GM04504 (cell line): Measurements from ENCODE around the gene RNF145.
A peak's percentile ranks its signal among the peaks of the same experiment; 100 is the strongest.
"Not testable (repeated sequence)": the region's sequence is repeated elsewhere in the genome, so short reads cannot be mapped to it uniquely, and the experiment has no call there.

ENCODE experiments used
- DNase-seq: peaks from one replicate; pipeline ENCODE4 v3.0.0-alpha.2; 2012; ENCODE audit warnings: low read depth

The RNF145 gene

DNA sequence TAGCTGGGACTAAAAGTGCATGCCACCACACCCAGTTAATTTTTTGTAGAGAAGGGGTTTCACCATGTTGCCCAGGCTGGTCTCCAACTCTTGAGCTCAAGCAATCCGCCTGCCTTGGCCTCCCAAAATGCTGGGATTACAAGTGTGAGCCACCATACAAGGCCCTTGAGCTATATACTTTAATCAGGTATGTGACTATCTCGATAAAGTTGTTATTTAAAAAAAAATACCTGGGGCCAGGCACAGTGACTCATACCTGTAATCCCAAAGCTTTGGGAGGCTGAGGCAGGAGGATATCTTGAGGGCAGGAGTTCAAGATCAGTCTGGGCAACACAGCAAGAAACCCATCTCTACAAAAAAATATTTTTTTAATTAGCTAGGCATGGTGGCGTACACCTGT, 19.2 kb downstream of the RNF145 start:
- DNase-seq, result no peak

DNA sequence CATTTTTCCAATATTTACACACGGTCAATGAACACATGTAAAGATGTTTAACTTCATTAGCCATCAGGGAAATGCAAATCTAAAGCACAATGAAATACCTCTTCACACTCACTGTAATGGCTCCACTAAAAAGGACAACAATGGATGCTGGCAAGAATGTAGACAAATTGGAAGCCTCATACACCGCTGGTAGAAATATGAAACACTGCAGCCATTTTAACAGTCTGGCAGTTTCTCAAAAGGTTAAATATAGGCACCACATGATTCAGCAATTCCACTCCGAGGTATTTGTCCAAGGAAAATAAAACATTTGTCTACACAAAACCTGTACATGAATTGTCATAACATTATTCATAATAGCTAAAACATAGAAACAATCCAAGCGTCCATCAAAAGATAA, 20.0 kb downstream of the RNF145 start:
- DNase-seq, result no peak

DNA sequence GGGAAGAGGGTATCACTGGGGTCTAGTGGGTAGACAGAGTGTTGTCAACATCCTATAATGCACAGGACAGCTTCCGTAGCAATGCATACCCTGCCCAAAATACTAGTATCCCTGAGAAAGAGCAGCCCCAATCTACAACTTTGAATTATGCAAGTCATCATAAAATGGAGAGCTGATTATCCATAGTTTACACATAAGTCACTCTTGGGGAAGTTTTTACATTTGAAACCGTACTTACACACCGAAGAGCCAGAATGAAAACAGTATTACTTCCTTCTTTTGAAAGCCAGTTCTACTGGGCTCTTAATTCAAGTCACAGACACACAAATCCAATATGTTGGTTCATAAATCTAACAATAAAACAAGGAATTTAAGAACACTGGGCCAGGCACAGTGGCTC, 21.6 kb downstream of the RNF145 start:
- DNase-seq, result no peak

DNA sequence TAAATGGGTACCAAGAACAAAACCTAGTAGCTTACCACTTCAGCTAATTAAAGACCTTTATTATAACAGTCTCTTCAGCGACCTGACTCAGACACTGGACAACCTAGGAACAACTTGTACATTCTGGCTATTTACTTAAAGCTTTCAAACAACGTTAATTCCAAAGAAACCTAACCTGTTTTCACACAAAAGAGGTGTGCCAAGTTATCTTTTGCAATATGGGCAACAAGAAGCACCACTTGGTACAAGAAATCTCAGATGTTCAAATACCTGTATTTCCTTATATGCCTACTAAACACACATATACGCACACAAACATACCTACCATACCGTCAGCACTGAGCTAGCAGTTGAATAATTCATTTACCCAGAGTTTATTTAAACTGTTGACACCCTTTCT, 23.0 kb downstream of the RNF145 start:
- no peak for DNase-seq

DNA sequence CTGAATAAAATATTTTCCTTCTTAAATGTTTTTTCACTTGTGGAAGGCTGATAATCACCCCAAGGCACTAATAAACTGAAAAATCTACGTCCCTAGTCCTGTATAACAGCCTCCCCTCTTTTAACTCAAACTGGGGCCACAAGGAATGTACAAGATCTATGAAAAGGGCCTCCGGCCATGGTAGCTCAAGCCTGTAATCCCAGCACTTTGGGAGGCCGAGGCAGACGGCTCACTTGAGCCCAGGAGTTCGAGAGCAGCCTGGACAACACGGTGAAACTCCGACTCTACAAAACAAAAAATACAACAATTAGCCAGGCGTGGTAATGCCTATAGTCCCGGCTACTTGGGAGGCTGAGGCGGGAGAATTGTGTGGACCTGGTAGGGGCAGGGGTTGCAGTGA, 23.6 kb downstream of the RNF145 start:
- no peak for DNase-seq

DNA sequence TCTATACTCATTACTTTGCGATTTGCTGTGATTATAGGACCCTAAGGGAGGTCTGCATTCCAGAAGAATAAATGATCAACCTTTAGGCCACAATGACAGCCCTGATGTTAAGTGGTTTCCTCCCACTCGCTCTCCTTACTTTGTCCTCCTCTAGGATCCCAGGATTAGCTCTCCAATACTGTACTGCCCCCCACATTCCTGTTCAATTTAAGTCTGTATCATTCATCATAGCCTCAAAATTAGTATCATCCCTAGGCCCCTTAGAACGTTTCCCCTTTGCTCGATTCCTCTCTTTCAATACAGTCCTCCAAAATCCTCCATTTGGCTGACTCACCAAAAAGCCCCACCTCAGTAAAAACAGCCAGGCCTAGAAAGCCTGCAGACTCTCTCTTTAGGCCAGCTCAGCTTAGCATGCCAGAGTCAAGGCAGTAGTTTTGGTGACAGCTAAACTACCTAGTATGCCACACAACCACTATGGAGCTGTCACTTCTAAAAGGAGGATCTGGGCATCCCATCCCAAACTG, 24.4 kb downstream of the RNF145 start:
- DNase-seq, result no peak

DNA sequence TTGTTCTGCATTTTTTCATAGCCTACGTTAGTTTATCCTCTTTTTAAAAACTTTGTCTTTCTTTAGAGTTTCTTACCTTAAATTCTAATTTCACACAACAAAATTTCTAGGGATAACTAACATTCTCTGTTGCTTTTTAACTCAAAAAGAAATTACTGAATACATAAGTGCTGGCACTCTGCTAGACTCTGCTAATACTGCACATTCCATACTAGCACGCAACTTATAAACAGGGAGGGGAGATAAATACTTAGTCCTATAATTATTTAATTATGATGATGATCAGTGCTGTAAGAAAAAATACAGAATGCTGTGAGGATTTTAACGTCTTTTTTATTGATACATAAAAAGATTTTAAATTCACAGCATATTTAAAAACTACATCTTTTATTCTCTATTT, 25.1 kb downstream of the RNF145 start:
- no peak for DNase-seq

DNA sequence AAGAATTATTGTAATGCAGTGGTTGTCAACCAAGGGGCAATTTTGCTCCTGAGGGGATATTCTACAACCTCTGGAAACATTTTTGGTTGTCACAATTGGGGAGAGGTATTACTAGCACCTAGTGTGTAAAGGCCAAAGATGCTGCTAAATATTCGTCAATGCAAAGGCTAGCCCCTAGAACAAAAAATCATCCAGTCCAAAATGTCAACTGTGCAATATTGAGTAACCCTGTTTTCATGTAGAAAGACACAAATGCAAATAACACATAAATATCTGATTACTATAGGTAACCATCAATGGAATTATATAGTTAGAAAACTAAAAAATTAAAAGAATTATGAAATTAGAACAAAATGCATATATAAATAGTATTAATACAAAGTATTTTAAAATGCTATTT, 26.1 kb downstream of the RNF145 start:
- DNase-seq, result no peak

DNA sequence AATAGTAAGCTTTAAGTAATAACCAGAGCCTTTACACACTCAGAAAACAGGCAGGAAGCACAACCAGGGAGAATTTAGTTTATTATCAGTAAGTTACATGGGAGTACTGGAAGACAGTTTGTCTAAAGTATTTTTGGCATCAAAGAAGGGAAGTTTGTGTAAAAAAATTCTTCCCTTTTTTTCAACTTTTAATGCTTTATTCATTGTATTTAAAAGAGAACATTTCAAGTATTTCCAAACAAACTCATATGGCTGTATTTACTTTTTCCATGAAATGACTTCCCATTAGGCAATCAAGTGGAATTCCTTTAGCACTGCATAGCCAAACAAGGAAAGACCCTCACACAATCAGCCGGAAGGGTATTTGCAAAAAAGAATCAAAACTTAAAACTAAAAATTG, 26.7 kb downstream of the RNF145 start:
- DNase-seq, result no peak

DNA sequence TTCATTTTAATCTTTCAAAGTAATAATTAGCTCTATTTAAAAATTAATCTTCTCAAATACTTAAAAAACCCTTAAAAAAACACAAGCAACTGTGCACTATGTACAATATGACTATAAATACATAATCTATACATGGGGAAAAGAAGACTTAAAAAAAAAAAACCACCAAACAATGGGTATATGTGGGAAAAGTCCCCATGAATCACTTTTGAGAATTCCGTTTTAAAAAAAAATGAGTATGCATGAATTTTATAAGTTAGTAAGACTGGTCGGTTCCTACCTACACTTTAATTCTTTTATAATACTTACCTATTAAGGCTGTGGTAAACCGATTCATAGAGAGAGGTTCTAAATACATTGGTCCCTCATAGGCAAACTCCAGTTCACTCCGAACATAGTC, 27.7 kb downstream of the RNF145 start:
- DNase-seq, result no peak

DNA sequence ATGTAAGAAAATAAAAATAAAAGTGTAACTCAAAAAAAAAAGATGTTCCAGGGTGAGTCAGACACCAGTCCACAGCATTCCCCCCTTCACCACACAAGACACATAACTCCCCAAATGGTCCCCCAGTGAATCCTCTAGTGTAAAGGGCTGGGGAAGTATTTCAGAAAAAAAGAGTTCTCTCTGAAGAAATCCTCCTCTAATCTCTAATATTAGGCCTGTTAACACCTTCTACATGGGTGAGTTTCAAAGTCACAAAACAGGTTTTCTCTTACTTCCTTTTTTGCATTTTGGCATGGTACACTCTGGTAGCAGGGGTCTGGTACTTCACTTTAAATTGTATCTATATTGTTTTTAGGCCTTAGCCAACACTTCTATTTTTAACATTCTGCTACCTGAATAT, 28.2 kb downstream of the RNF145 start:
- DNase-seq, result no peak

DNA sequence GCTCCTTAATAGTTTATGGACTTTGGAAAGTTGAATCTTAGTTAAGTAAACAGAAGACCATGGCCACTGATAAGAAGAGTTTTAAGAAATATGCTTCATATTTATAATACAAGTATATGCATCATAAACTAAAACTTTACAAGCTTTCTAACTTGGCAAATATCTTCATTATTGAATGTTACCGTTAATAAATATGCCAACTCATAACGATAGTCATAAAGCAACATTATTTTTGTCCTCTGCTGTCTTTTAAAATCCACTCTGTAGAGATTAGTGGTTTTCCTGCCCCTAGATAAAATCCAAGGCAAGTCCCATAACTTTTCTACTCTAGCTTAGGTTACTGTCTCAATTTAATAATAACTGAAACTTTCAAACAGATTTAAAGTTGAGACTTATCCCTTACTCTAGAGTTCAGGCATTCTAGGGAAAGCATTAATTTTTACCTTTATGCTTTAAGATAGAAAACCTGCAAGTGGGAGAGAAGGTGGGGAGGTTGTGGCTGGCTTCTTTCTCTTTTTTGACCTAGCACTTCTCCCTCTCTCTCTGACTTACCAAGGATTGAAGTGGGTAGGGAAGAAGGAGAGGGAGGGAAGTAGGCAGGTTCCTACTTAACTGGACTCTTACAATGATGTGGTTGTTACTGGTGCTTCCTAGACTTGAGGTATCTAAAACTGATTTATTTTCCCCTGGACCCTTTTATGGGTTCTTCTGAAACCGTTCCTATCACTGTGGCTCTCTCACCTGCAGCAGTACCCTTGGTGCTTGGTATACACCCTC, 29.6 kb downstream of the RNF145 start:
- DNase-seq, result no peak

DNA sequence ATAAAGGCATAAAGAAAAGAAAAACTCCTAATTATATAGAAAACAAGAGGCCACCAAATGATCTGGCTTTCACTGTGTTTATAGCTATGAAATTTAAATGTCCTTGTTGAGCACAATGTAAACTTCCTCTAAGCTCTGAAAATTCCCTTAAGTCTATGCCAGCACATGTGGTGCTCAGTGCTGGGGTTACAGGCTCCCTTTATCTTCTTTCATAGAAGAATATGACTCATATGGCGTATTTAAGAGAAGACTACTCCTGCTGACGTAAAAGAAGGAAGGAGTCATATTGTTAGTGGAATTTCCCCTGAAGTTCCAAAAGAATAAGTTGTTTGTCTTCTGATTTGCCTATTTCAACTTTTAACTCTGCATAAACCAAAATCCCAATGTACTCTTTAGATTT, 30.4 kb downstream of the RNF145 start:
- peak; percentile 75 for DNase-seq

DNA sequence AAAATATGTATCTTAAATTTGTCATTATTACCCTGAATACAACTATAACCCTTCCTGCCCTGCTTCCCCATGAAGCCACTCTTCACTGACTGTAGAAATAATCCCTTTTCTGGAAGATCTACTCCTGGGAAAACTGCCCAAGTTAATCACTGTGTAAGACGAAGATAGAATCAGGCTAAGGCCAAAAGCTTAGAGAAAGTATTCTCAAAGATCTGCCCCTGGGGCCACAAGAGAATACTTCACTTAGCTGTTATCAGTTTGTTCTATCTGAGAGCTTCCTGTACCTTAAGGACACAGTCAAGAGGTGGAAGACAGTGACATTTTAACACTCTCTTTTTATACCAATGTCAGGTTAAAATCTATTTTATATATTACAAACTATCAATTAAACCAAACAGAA, 33.8 kb downstream of the RNF145 start:
- no peak for DNase-seq

DNA sequence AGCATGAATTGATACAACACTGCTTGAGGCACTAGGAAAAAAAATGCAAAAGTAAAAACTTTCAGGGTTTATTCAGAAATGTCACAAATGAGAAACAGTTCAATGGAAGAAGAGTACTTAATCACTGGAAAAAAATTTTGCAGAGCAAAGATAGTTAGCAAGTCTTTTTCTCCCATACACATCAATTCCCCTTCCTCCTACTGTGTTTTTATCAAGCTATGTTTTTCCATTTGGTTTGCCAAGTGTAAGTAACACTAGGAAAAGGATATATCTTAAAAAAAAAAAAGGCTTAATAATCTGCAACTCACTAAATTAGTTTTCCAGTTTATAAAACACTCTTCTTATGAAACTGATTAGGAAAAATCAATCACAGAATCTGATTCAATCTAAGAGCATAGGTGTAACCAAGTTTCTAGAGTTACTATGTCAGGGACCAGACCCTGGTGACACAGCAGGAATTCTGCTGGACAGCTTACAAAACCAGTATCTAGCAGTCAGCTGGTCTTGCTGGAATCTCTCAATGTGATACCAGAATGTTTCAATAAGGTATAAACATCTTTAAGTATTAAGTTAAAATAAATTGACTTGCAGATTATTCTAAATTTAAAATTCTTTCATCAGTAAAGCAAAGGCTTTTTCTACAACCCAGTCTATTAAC, 34.7 kb downstream of the RNF145 start:
- no peak for DNase-seq

DNA sequence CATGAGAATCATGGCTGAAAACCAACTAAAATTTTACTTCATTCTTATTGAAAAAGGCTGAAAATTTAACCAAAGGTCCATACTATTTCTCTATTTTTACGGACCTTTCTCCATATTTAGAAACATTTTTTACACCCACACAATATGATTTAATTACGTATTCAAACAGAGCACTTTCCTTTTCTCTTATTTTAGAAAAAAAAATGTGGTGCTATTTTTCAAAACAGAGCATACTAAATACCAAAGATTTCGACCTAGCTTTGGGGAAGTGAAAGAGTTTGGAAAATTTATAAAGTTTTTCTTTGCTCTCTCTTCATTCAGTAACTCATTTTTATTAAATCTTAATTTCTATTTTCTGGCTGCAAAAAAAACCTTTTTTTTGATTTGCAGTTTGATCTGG, 38.1 kb downstream of the RNF145 start:
- no peak for DNase-seq

DNA sequence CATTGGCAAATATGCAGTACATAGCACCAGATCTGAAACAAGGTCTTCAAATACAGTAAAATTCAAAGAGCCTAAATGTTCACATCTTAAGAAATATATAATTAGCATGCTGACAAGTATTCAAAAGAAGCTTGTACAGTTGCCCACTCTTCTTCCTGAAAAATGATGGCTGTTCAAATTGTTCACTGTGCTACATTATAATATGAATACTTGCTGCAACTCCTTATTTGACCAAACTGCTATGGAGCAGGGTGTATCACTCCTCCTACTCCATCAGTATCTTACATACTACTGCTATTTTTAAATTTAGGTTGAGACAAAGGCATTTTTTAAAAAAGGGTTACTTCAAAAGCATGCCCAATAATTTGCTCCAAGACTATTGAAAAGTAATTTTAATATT, 39.3 kb downstream of the RNF145 start:
- no peak for DNase-seq

DNA sequence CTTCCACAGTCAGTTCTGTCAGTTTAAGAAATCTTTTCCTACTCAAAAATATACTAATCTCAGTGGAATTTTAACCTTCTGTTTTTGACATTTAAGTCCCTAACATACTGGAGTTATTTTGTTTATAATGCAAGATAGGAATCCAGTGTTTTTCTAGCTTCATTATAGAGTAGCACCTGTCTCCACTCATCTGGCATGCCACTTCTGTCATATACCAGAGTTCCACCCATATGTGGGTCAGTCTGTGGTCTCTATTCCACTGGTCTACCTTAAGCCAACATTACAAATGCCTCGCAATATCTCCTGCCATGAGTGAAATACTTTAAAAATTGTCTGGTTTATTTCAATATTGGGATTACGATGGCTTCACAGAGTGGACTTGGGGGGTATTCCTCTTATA, 42.9 kb downstream of the RNF145 start:
- DNase-seq, result no peak

DNA sequence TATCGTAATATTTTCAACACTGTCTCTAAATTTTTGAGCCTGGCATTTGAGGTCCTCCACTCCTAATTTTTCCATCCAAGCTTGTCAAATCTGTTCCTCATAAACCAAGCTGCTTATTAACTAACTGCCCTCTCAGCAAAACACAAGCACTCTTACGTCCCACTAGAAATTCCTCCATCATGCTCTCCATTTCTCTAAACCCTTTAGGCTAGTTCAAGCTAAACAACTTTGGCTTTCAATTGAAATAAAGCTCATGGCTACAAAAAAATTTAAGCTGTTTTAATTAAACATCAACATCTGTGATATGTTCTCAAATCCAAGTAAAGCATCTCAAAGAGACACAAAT, 45.7 kb downstream of the RNF145 start:
- no peak for DNase-seq

DNA sequence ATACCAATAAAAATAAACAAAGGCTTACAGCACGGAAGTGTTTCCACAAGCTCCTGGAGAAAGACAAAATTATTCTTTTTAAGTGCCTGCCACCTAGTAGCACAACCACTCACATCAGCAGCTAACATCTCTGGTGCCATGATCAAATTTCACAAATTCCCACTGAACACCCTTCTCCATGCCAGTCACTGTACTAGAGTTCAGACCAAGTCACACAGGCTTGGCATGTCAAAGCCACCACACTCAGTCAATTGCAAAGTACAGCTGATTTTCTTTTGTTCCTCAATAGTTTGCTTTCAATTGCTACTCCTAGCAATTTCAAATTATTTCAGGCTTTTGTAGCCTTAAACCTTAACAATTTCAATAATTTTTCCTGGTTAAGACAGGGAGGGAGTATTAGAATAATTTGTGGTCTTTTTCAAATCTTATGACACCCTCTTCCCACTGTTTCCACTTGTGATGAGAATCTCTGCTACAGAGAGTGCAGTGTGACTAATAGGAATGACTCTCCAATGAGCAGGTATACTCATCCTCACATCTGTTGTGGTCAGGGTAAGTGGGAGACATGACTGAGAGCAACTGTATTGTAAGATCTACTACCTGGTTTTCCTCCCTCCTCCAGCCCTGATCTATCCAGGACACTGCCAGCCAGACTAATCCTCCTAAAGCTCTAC, 46.2 kb downstream of the RNF145 start:
- DNase-seq, result peak; percentile 53

DNA sequence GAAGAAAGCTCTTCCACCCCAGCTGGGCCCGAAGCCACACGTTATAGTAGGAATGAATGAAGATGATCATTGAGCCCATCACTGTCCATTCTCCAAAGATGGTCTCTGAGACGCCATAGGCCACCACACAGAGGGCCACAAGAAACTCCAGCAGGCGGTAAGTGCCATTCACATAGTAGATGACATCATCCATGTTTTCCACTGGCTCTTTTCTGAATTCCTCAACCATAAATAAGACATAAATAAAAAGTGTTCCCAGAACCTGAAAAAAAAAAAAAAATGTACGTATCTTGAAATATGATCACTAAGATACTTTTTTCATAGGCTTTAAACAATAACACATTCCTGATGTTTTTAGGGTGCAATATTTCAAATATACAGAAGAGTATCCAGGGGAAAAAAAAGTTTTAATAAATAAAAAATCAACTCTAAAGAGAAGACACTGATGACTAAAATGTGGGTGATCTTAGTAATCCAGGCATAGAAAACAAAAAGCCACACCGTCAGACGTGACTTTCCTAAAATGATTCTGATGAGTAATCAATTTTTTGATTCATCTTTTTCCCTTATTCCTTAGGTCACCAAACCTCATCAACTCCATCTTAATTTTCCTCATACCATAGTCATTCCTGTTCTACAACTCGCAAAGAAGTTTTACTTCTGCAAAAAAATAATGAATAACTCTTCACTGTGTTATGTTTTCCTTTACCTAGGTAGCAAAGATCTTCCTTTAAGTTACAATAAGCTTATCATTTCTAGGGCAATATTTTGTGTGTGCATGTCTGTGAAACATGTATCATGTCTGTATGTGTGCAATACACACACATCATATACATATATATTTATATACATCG, 47.8 kb downstream of the RNF145 start:
- DNase-seq, result no peak

DNA sequence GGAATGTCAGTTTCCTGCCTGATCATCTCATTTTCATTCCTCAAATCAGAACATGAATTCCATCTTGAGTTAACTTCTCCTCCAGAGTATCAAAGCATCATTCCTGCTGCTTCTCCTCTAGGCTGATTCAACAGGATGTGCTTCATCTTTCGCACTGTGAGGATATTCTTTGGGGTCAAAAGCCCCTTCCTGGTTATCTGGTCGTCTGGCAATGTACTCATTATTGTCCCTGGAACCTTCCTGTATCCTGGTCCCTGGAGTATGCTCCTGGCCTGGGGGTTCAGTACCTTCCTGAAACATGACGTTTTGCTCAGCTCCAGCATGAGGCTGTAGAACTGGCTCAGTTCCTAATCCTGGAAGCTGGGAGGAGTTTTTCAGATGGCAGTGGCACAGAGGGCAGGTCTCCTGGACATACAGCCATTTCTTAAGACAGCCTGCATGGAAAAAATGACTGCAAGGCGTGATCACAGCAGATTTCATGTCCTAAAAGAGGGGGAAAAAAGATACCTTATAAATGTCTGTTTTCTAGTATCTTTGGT, 50.7 kb downstream of the RNF145 start:
- not testable (repeated sequence) for DNase-seq
